Measurements from ENCODE around the gene FARSA. TPM values are rescaled to one million over a fixed set of nuclear protein-coding genes. Genes with fewer than 3 reads are reported as not detected.

Gene FARSA
- total and polyA plus RNA-seq, 2 of the 8 experiments (the other 6 are each of a cell fraction or from before 2014, with no cell fraction given) = 61.0 to 103 TPM

DNA sequence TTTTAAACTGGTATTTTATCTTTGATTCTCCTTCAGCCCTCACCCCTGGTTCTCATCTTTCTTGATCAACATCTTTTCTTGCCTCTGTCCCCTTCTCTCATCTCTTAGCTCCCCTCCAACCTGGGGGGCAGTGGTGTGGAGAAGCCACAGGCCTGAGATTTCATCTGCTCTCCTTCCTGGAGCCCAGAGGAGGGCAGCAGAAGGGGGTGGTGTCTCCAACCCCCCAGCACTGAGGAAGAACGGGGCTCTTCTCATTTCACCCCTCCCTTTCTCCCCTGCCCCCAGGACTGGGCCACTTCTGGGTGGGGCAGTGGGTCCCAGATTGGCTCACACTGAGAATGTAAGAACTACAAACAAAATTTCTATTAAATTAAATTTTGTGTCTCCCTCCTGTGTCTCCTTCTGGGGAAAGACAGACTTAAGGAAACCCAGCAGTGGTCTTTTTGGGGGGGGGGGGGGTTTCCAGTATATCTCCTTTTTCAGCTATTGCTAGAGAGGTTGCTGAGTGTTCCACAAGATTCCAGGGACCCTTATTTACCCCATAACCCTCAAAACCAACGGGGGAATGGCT lies 10.7 kb upstream of the FARSA start:
- Histone ChIP-seq H3K36me3 (ENCODE audit: control insufficient read depth in 2 of 4, insufficient read depth in 4 of 4, low read length in 3 of 4) (peaks cover 28 to 73% (median 53%) of the 10 kb centered on the region in 4 experiments), H3K4me2 (ENCODE audit: insufficient read depth in 1 of 2, low read depth in 2 of 2, low read length in 2 of 2) (no peak overlapping the region), H3K14ac (ENCODE audit: insufficient read length) (no peak overlapping the region), H2BK5ac (ENCODE audit: low read depth, low read length) (no peak overlapping the region), H3K4me3 (ENCODE audit: extremely low read depth in 1 of 4, insufficient read depth in 2 of 4, low read depth in 3 of 4, low read length in 4 of 4) (no peak overlapping the region), H3K56ac (replicated peaks; ENCODE audit: insufficient read length, low read depth, low read length) (no peak overlapping the region), H2BK20ac (ENCODE audit: low read length) (no peak overlapping the region), H3K9ac (replicated peaks in 1 of 4; ENCODE audit: extremely low read depth in 1 of 4, low read depth in 3 of 4, low read length in 3 of 4) (no peak overlapping the region), H4K8ac (ENCODE audit: extremely low read depth, insufficient read depth, low read length) (no peak overlapping the region), H2BK15ac (ENCODE audit: low read length) (no peak overlapping the region), H3K23me2 (ENCODE audit: low read depth, low read length) (peaks cover 2% of the 10 kb centered on the region; the same call in 1 of the 2 replicates), H2BK120ac (replicated peaks; ENCODE audit: low read depth, low read length) (no peak overlapping the region), H2AK5ac (ENCODE audit: low read depth, low read length) (no peak overlapping the region), H3K79me1 (ENCODE audit: low read depth, low read length) (peaks cover 2% of the 10 kb centered on the region; the same call in 1 of the 2 replicates), H4K20me1 (replicated peaks in 1 of 2; ENCODE audit: control insufficient read depth in 1 of 2, insufficient read depth in 2 of 2, low read length in 2 of 2) (peaks cover 11 to 12% of the 10 kb centered on the region in 2 experiments), H4K91ac (replicated peaks; ENCODE audit: insufficient read length, low read length) (no peak overlapping the region), H3K23ac (ENCODE audit: insufficient read length) (no peak overlapping the region), H2AFZ (ENCODE audit: low read length) (no peak overlapping the region), H3K79me2 (ENCODE audit: control insufficient read depth in 1 of 2, insufficient read depth in 2 of 2, low read length in 2 of 2) (peaks cover 6 to 37% of the 10 kb centered on the region in 2 experiments), H3K18ac (ENCODE audit: extremely low read depth, low read length) (no peak overlapping the region), H3K27me3 (replicated peaks in 1 of 4; ENCODE audit: control insufficient read depth in 3 of 4, extremely low read depth in 1 of 4, insufficient read depth in 3 of 4, low read length in 3 of 4) (no peaks in the 10 kb centered on the region), H4K5ac (ENCODE audit: insufficient read length, low read depth, low read length) (no peak overlapping the region), H2BK12ac (ENCODE audit: low read depth, low read length) (no peak overlapping the region), H3K27ac (ENCODE audit: low read depth, low read length) (no peak overlapping the region), H3K4ac (replicated peaks; ENCODE audit: insufficient read length, low read depth, low read length) (no peak overlapping the region), H3K4me1 (replicated peaks in 1 of 4; ENCODE audit: control insufficient read depth in 3 of 4, insufficient read depth in 4 of 4, low read length in 3 of 4) (peaks cover 0 to 13% (median 5%) of the 10 kb centered on the region in 4 experiments; a peak in 4 of 7 replicates), H3K9me3 (ENCODE audit: insufficient read depth in 2 of 2, low read depth in 1 of 2, low read length in 1 of 2) (no peaks in the 10 kb centered on the region)
- FAIRE-seq (no peak), DNase-seq (ENCODE audit: low read depth in 1 of 2, low spot score in 2 of 2) (no peak)
- POLR2A ChIA-PET (ENCODE audit: partially characterized antibody) = interaction anchor here (1.0 to 3.4 kb wide), 6 partner anchors 9 to 60 kb away, joined by 3 to 18 read pairs (median 10); partner anchors contain the start of genes FARSA and GCDH
- WGBS, 2 experiments (ENCODE audit: extremely low coverage in 1 of 2, insufficient coverage in 1 of 2, insufficient read length in 1 of 2, insufficient replicate concordance in 2 of 2, low coverage in 1 of 2, low lambda C conversion rate in 2 of 2, missing lambda C conversion rate in 1 of 2) = 100% methylated on average over 1 of the region's 2 CpGs; no CpG with 5 or more reads in 1 of the 2 experiments
- CTCF ChIA-PET (ENCODE audit: partially characterized antibody) = no interaction called here
- TF ChIP-seq SIX5 (IDR thresholded peaks at IDR 0.05; ENCODE audit: low read depth, low read length) (0 out of 2 replicates have a peak, but pooled peaks have one; percentile 1), ASH2L (IDR thresholded peaks at IDR 0.05; ENCODE audit: low read length) (no peak), YY1 (IDR thresholded peaks at IDR 0.05; ENCODE audit: low read depth, low read length) (no peak), POLR2A (IDR thresholded peaks at IDR 0.05; ENCODE audit: control extremely low read depth in 1 of 2, low read depth in 2 of 2, low read length in 2 of 2) (peak in 1 of 2 experiments; percentile 8; a peak in 2 of 3 replicates), CEBPB (IDR thresholded peaks at IDR 0.05; ENCODE audit: low read depth, low read length) (no peak), BRCA1 (IDR thresholded peaks at IDR 0.05; ENCODE audit: low read depth, low read length) (no peak), SRF (IDR thresholded peaks at IDR 0.05; ENCODE audit: low read depth, low read length) (no peak), KDM5A (IDR thresholded peaks at IDR 0.05; ENCODE audit: low read length) (no peak), GTF2F1 (IDR thresholded peaks at IDR 0.05; ENCODE audit: borderline replicate concordance, low read depth, low read length) (no peak)
- TF ChIP-seq, protein P1, sequence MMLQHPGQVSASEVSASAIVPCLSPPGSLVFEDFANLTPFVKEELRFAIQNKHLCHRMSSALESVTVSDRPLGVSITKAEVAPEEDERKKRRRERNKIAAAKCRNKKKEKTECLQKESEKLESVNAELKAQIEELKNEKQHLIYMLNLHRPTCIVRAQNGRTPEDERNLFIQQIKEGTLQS (IDR thresholded peaks at IDR 0.05; ENCODE audit: insufficient read depth, low read depth, low read length) = no peak
- TF ChIP-seq, protein P2, sequence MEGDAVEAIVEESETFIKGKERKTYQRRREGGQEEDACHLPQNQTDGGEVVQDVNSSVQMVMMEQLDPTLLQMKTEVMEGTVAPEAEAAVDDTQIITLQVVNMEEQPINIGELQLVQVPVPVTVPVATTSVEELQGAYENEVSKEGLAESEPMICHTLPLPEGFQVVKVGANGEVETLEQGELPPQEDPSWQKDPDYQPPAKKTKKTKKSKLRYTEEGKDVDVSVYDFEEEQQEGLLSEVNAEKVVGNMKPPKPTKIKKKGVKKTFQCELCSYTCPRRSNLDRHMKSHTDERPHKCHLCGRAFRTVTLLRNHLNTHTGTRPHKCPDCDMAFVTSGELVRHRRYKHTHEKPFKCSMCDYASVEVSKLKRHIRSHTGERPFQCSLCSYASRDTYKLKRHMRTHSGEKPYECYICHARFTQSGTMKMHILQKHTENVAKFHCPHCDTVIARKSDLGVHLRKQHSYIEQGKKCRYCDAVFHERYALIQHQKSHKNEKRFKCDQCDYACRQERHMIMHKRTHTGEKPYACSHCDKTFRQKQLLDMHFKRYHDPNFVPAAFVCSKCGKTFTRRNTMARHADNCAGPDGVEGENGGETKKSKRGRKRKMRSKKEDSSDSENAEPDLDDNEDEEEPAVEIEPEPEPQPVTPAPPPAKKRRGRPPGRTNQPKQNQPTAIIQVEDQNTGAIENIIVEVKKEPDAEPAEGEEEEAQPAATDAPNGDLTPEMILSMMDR (IDR thresholded peaks at IDR 0.05; ENCODE audit: control extremely low read depth in 1 of 3, insufficient read depth in 1 of 3, low read depth in 1 of 3, low read length in 3 of 3) = no peak
